Lower leg skin (tissue), 3 donors: ENCODE data around the gene ZFHX3.

Experiments
- POLR2A ChIP-seq, 2 donors: fragments of 450-650 bp; IDR thresholded peaks; one replicate each; pipeline ENCODE4 v1.6.1; 2016 to 2017; ENCODE audit warnings: antibody characterized with exemption in 2 of 2, mild to moderate bottlenecking in 1 of 2, moderate library complexity in 1 of 2
- TF ChIP-seq, protein P1 (sequence below), 3 donors: fragments of 450-650 bp; IDR thresholded peaks; one replicate each; pipeline ENCODE4 v1.5.1; 2016; ENCODE audit warnings: antibody characterized with exemption in 3 of 3, mild to moderate bottlenecking in 3 of 3, moderate library complexity in 2 of 3

DNA sequence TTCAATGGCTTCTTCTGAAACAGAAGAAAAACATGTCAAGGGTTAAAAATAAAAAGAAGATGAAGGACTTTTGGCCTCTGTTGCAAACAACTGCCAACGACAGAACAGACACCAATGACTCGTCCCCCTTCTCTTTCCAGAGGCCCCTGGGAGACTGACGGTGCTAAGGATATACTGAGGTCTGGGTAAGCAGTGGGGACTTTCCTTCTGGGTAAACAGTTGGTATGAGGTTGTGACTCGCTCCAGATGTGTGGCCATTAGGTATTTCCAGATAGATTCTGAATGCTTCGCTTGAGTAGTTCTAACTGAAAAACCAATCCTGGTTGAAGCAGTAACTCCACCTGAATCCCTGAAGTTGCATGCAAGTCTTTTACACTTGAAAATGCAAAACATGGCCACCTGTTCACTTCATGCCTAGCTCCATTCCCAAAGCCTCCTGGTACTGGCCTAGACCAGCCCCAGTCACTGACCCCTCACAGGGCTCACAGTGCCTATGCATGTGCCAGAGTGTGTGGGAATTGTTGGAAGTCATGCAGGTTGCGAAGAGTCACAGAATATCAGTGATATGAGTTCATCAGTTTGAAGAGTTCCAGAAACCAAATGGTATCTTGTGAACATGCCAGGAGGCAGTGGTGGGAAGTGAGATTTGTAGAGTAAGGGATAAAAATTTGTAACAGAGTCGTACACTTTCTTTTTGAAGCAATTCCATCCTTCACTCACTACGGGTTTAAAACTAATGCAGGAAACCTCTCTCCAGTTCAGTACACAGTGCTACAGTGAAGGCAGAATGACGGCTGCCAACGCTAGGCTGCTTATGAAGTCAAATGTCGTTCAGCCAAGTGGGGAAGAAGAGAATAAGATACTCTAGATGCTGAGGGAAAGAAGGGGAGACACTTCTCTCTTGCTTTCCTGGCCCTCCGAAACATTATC is 217.8 kb downstream of the ZFHX3 start:
- TF ChIP-seq, protein P1, sequence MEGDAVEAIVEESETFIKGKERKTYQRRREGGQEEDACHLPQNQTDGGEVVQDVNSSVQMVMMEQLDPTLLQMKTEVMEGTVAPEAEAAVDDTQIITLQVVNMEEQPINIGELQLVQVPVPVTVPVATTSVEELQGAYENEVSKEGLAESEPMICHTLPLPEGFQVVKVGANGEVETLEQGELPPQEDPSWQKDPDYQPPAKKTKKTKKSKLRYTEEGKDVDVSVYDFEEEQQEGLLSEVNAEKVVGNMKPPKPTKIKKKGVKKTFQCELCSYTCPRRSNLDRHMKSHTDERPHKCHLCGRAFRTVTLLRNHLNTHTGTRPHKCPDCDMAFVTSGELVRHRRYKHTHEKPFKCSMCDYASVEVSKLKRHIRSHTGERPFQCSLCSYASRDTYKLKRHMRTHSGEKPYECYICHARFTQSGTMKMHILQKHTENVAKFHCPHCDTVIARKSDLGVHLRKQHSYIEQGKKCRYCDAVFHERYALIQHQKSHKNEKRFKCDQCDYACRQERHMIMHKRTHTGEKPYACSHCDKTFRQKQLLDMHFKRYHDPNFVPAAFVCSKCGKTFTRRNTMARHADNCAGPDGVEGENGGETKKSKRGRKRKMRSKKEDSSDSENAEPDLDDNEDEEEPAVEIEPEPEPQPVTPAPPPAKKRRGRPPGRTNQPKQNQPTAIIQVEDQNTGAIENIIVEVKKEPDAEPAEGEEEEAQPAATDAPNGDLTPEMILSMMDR (IDR thresholded peaks at IDR 0.05): no peak
- no peak for TF ChIP-seq POLR2A (IDR thresholded peaks at IDR 0.05)
